ENCODE results near the gene DRGX. TPM values are rescaled to one million over a fixed set of nuclear protein-coding genes. Genes with fewer than 3 reads are reported as not detected.

Gene DRGX
- polyA plus RNA-seq, 1 donor from 2014 or later, result not detected

DNA sequence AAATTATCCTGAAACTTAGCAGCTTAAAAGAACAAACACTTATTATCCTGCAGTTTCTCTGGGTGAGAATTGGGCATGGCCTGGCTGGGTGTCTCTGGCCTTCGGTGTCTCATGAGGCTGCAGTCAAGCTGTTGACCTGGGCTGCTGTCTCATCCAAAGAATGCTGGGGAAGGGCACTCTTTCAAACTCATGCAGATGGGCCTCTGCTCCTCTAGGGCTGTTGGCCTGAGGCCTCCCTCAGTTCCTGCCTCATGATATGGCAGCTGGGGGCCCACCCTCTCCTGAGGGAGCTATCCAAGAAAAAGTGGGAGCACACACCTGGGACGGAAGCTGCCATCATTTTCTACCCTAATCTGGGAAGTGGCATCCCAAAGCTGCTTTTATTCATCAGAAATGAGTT, 43.6 kb downstream of the DRGX start:
- Histone ChIP-seq H3K79me2 (replicated peaks; ENCODE audit: insufficient read depth, low read length) (no peaks in the 10 kb centered on the region), H3K4me2 (ENCODE audit: low read length) (no peak overlapping the region), H4K20me1 (ENCODE audit: insufficient read depth) (no peaks in the 10 kb centered on the region), H3K9me2 (ENCODE audit: insufficient read depth, low read length) (no peaks in the 10 kb centered on the region), H3K36me3 (ENCODE audit: insufficient read depth, low read length) (no peaks in the 10 kb centered on the region), H3K27me3 (ENCODE audit: insufficient read depth, low read depth, low read length) (no peaks in the 10 kb centered on the region), H3K27ac (ENCODE audit: low read length) (no peak overlapping the region), H2AFZ (ENCODE audit: low read depth, low read length) (no peak overlapping the region), H3F3A (ENCODE audit: insufficient read depth, low read length, poor library complexity, severe bottlenecking) (no peaks in the 10 kb centered on the region), H3K9ac (ENCODE audit: low read length) (no peak overlapping the region), H3K4me3 (ENCODE audit: low read length) (no peak overlapping the region), H3K9me3 (ENCODE audit: low read length) (no peaks in the 10 kb centered on the region)
- TF ChIP-seq POLR2AphosphoS5 (IDR thresholded peaks at IDR 0.05) (no peak), RAD21 (conservative IDR thresholded peaks at IDR 0.05) (no peak), TAF1 (IDR thresholded peaks at IDR 0.05; ENCODE audit: low read depth) (no peak), SMC3 (conservative IDR thresholded peaks at IDR 0.05; ENCODE audit: poor library complexity) (no peak), EZH2 (IDR thresholded peaks at IDR 0.05; ENCODE audit: borderline replicate concordance, insufficient read depth, low read length, poor library complexity, severe bottlenecking) (no peak), EP300 (conservative IDR thresholded peaks at IDR 0.05; ENCODE audit: poor library complexity, severe bottlenecking) (no peak), MXI1 (conservative IDR thresholded peaks at IDR 0.05; ENCODE audit: poor library complexity, severe bottlenecking) (no peak)
- TF ChIP-seq, protein P1, sequence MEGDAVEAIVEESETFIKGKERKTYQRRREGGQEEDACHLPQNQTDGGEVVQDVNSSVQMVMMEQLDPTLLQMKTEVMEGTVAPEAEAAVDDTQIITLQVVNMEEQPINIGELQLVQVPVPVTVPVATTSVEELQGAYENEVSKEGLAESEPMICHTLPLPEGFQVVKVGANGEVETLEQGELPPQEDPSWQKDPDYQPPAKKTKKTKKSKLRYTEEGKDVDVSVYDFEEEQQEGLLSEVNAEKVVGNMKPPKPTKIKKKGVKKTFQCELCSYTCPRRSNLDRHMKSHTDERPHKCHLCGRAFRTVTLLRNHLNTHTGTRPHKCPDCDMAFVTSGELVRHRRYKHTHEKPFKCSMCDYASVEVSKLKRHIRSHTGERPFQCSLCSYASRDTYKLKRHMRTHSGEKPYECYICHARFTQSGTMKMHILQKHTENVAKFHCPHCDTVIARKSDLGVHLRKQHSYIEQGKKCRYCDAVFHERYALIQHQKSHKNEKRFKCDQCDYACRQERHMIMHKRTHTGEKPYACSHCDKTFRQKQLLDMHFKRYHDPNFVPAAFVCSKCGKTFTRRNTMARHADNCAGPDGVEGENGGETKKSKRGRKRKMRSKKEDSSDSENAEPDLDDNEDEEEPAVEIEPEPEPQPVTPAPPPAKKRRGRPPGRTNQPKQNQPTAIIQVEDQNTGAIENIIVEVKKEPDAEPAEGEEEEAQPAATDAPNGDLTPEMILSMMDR (IDR thresholded peaks at IDR 0.05; ENCODE audit: poor library complexity, severe bottlenecking), result no peak
- TF ChIP-seq, protein P2, sequence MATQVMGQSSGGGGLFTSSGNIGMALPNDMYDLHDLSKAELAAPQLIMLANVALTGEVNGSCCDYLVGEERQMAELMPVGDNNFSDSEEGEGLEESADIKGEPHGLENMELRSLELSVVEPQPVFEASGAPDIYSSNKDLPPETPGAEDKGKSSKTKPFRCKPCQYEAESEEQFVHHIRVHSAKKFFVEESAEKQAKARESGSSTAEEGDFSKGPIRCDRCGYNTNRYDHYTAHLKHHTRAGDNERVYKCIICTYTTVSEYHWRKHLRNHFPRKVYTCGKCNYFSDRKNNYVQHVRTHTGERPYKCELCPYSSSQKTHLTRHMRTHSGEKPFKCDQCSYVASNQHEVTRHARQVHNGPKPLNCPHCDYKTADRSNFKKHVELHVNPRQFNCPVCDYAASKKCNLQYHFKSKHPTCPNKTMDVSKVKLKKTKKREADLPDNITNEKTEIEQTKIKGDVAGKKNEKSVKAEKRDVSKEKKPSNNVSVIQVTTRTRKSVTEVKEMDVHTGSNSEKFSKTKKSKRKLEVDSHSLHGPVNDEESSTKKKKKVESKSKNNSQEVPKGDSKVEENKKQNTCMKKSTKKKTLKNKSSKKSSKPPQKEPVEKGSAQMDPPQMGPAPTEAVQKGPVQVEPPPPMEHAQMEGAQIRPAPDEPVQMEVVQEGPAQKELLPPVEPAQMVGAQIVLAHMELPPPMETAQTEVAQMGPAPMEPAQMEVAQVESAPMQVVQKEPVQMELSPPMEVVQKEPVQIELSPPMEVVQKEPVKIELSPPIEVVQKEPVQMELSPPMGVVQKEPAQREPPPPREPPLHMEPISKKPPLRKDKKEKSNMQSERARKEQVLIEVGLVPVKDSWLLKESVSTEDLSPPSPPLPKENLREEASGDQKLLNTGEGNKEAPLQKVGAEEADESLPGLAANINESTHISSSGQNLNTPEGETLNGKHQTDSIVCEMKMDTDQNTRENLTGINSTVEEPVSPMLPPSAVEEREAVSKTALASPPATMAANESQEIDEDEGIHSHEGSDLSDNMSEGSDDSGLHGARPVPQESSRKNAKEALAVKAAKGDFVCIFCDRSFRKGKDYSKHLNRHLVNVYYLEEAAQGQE (IDR thresholded peaks at IDR 0.05; ENCODE audit: borderline replicate concordance), result no peak

- no peak overlapping the region for H3K9ac ChIP-seq (ENCODE audit: low read length)
- H3K4me3 ChIP-seq (ENCODE audit: low read length), result no peak overlapping the region
- no peak overlapping the region for H3K27ac ChIP-seq (ENCODE audit: low read length)
- no peak overlapping the region for H3K4me2 ChIP-seq (ENCODE audit: low read length)
- no peaks in the 10 kb centered on the region for H3K9me3 ChIP-seq (ENCODE audit: low read length)
- H2AFZ ChIP-seq (ENCODE audit: low read depth, low read length), result no peak overlapping the region
- no peaks in the 10 kb centered on the region for H4K20me1 ChIP-seq (ENCODE audit: insufficient read depth)
- no peaks in the 10 kb centered on the region for H3K36me3 ChIP-seq (ENCODE audit: insufficient read depth, low read length)
- no peaks in the 10 kb centered on the region for H3K9me2 ChIP-seq (ENCODE audit: insufficient read depth, low read length)
- H3K27me3 ChIP-seq (ENCODE audit: insufficient read depth, low read depth, low read length), result no peaks in the 10 kb centered on the region
- H3F3A ChIP-seq (ENCODE audit: insufficient read depth, low read length, poor library complexity, severe bottlenecking), result no peaks in the 10 kb centered on the region
- no peak for TF ChIP-seq RAD21 (conservative IDR thresholded peaks at IDR 0.05)
- TF ChIP-seq, protein P2 (IDR thresholded peaks at IDR 0.05; ENCODE audit: borderline replicate concordance), result no peak
- TF ChIP-seq, protein P1 (IDR thresholded peaks at IDR 0.05; ENCODE audit: poor library complexity, severe bottlenecking), result no peak
- no peak for TF ChIP-seq TAF1 (IDR thresholded peaks at IDR 0.05; ENCODE audit: low read depth)
- no peak for TF ChIP-seq EZH2 (IDR thresholded peaks at IDR 0.05; ENCODE audit: borderline replicate concordance, insufficient read depth, low read length, poor library complexity, severe bottlenecking)
- no peak for TF ChIP-seq SMC3 (conservative IDR thresholded peaks at IDR 0.05; ENCODE audit: poor library complexity)
- TF ChIP-seq EP300 (conservative IDR thresholded peaks at IDR 0.05; ENCODE audit: poor library complexity, severe bottlenecking), result no peak
- TF ChIP-seq POLR2AphosphoS5 (IDR thresholded peaks at IDR 0.05), result no peak
- no peak for TF ChIP-seq MXI1 (conservative IDR thresholded peaks at IDR 0.05; ENCODE audit: poor library complexity, severe bottlenecking)
- H3K79me2 ChIP-seq (replicated peaks; ENCODE audit: insufficient read depth, low read length), result no peaks in the 10 kb centered on the region
These were observed 44.2 kb downstream of the DRGX start for GRCh38 chr10:49351669-49352068.
